Fibroblast of the conjunctiva (primary cell): ENCODE measurements around the gene ADGRV1.
"Not testable (repeated sequence)": the region's sequence is repeated elsewhere in the genome, so short reads cannot be mapped to it uniquely, and the experiment has no call there.

ENCODE experiments used
- DNase-seq: peaks from one replicate; pipeline ENCODE4 v3.0.0-alpha.2; 2010; ENCODE audit warnings: low read depth

The ADGRV1 gene

GRCh38 chr5:90911169-90911568 is 352.6 kb downstream of the ADGRV1 start:
- no peak for DNase-seq

GRCh38 chr5:90912476-90912875 is 353.9 kb downstream of the ADGRV1 start:
- no peak for DNase-seq

GRCh38 chr5:90915393-90915792 is 356.8 kb downstream of the ADGRV1 start:
- DNase-seq: no peak

GRCh38 chr5:90916947-90917800 is 358.6 kb downstream of the ADGRV1 start:
- no peak for DNase-seq

GRCh38 chr5:90917928-90918668 is 359.5 kb downstream of the ADGRV1 start:
- DNase-seq: no peak

- no peak for DNase-seq
Measured at GRCh38 chr5:90921418-90921973, 362.9 kb downstream of the ADGRV1 start.

GRCh38 chr5:90924222-90924621 is 365.6 kb downstream of the ADGRV1 start:
- DNase-seq: not testable (repeated sequence)

GRCh38 chr5:90929013-90929839 is 370.6 kb downstream of the ADGRV1 start:
- not testable (repeated sequence) for DNase-seq

GRCh38 chr5:90930062-90930461 is 371.5 kb downstream of the ADGRV1 start:
- DNase-seq: no peak

- DNase-seq: no peak
Measured at GRCh38 chr5:90930756-90931431, 372.3 kb downstream of the ADGRV1 start.

GRCh38 chr5:90932052-90932699 is 373.6 kb downstream of the ADGRV1 start:
- peak; percentile 39 for DNase-seq

GRCh38 chr5:90933298-90933697 is 374.7 kb downstream of the ADGRV1 start:
- DNase-seq: no peak

GRCh38 chr5:90934091-90934719 is 375.6 kb downstream of the ADGRV1 start:
- DNase-seq: no peak

GRCh38 chr5:90934738-90935137 is 376.1 kb downstream of the ADGRV1 start:
- DNase-seq: no peak

- DNase-seq: no peak
Measured at GRCh38 chr5:90939211-90939610, 380.6 kb downstream of the ADGRV1 start.

GRCh38 chr5:90940227-90940995 is 381.8 kb downstream of the ADGRV1 start:
- DNase-seq: peak; percentile 3

- DNase-seq: no peak
Measured at GRCh38 chr5:90941002-90941720, 382.6 kb downstream of the ADGRV1 start.

- DNase-seq: no peak
Measured at GRCh38 chr5:90944116-90944515, 385.5 kb downstream of the ADGRV1 start.

- no peak for DNase-seq
Measured at GRCh38 chr5:90947667-90948066, 389.1 kb downstream of the ADGRV1 start.
